ENCODE data around the gene CDC45.
"Not testable (repeated sequence)": the region's sequence is repeated elsewhere in the genome, so short reads cannot be mapped to it uniquely, and the experiment has no call there.

Gene CDC45

GRCh38 chr22:19479355-19480172, at the start of gene CDC45:
CDC45 (plus strand) TSS chr22:19479920; CDS start chr22:19479969, 49 bp downstream.
- DNase-seq: peak; percentile 99

- peak; percentile 91 for DNase-seq
Observed at GRCh38 chr22:19429950-19430889, 49.5 kb upstream of the CDC45 start.

- DNase-seq: peak; percentile 68
Observed at GRCh38 chr22:19430890-19431541, 48.7 kb upstream of the CDC45 start.

- DNase-seq: peak; percentile 79
Observed at GRCh38 chr22:19431649-19432132, 48.0 kb upstream of the CDC45 start, which contains the start of gene HIRA. HIRA (minus strand) TSS chr22:19431733; CDS start chr22:19431476, 257 bp downstream.

GRCh38 chr22:19432133-19432851, 47.4 kb upstream of the CDC45 start, which contains the start of gene MRPL40:
MRPL40 (plus strand) TSS chr22:19432545; CDS start chr22:19432555, 10 bp downstream.
- peak; percentile 97 for DNase-seq

- no peak for DNase-seq
Observed at GRCh38 chr22:19434401-19434800, 45.3 kb upstream of the CDC45 start.

GRCh38 chr22:19434829-19435580, 44.7 kb upstream of the CDC45 start:
- DNase-seq: no peak

- not testable (repeated sequence) for DNase-seq
Observed at GRCh38 chr22:19436444-19437161, 43.1 kb upstream of the CDC45 start.

GRCh38 chr22:19438298-19438697, 41.4 kb upstream of the CDC45 start:
- no peak for DNase-seq

GRCh38 chr22:19440411-19441195, 39.1 kb upstream of the CDC45 start:
- DNase-seq: no peak

- DNase-seq: no peak
Observed at GRCh38 chr22:19442166-19442565, 37.6 kb upstream of the CDC45 start.

- no peak for DNase-seq
Observed at GRCh38 chr22:19443544-19444211, 36.0 kb upstream of the CDC45 start.

GRCh38 chr22:19445279-19445982, 34.3 kb upstream of the CDC45 start:
- DNase-seq: not testable (repeated sequence)

- DNase-seq: no peak
Observed at GRCh38 chr22:19446603-19447329, 33.0 kb upstream of the CDC45 start.

- peak; percentile 95 for DNase-seq
Observed at GRCh38 chr22:19447330-19448075, 32.2 kb upstream of the CDC45 start, which contains the start of gene C22orf39. C22orf39 (minus strand) TSS chr22:19447711; CDS start chr22:19447688, 23 bp downstream.

- peak; percentile 38 for DNase-seq
Observed at GRCh38 chr22:19448076-19448607, 31.6 kb upstream of the CDC45 start.
